Thyroid gland (tissue), 4 donors: ENCODE results near the gene SPC25. TPM values are rescaled to one million over a fixed set of nuclear protein-coding genes. Genes with fewer than 3 reads are reported as not detected.

ENCODE experiments used
- DNase-seq, 2 donors: peaks; one replicate each; pipeline ENCODE4 v3.0.0-alpha.2; 2019
- H3K27ac ChIP-seq, 3 donors: fragments of 200-600 bp; sonication (generic); 1 replicate in 2 of 3; 2 replicates in 1 of 3; pipeline ENCODE4 v1.5.1; 2016 to 2019; ENCODE audit warnings: mild to moderate bottlenecking in 1 of 3, moderate library complexity in 1 of 3
- H3K27me3 ChIP-seq: fragments of 200-600 bp; sonication (generic); one replicate; pipeline ENCODE4 v1.5.1; 2019
- H3K36me3 ChIP-seq, 2 donors: fragments of 200-600 bp; sonication (generic); one replicate each; pipeline ENCODE4 v1.5.1; 2016 to 2019
- H3K4me1 ChIP-seq, 2 donors: fragments of 200-600 bp; sonication (generic); one replicate each; pipeline ENCODE4 v1.5.1; 2017 to 2019
- H3K4me3 ChIP-seq, 3 donors: fragments of 200-600 bp; sonication (generic); replicated peaks in 1 of 3; 1 replicate in 2 of 3; 2 replicates in 1 of 3; pipeline ENCODE4 v1.5.1; 2016; ENCODE audit warnings: mild to moderate bottlenecking in 1 of 3
- H3K9me3 ChIP-seq: fragments of 200-600 bp; sonication (generic); one replicate; pipeline ENCODE4 v1.5.1; 2017
- CTCF ChIP-seq, 6 experiments: fragments of 200-600 bp in 3 of 6; fragments of 450-650 bp in 3 of 6; sonication (generic) in 3 of 6; IDR thresholded peaks; one replicate each; pipeline ENCODE4 v1.5.1; 2016 to 2019; ENCODE audit warnings: antibody characterized with exemption in 6 of 6, mild to moderate bottlenecking in 2 of 6, inconsistent platforms in 1 of 6, moderate library complexity in 1 of 6
- POLR2A ChIP-seq, 2 donors: fragments of 450-650 bp; IDR thresholded peaks; one replicate each; pipeline ENCODE4 v1.6.1; 2017; ENCODE audit warnings: antibody characterized with exemption in 2 of 2, mild to moderate bottlenecking in 2 of 2, moderate library complexity in 1 of 2
- WGBS, 2 donors: methylation state at CpG; one replicate each; pipeline ENCODE4 v1.1.5; 2017; 5-methylcytosine and 5-hydroxymethylcytosine counted together
- intact Hi-C: fragments of 100-400 bp; cut with DNase I; formaldehyde crosslinking; loops from one replicate; pipeline ENCODE4 v1.15.1; 2023
- total RNA-seq, 4 donors: library from RNA; depleted of rRNA; stranded (reverse); fragments of >200 nt; gene quantifications; one replicate each; pipeline ENCODE4 v1.2.3, GENCODE V29; 2016

Gene SPC25
- total RNA-seq, 4 donors from 2014 or later = 6.7 TPM; not detected in 3

- H3K36me3 ChIP-seq = no peaks in the 10 kb centered on the region
- WGBS, 2 donors = 76 to 86% methylated on average over 5 of the region's 5 CpGs
- no peaks in the 10 kb centered on the region for H3K27me3 ChIP-seq
- no peaks in the 10 kb centered on the region for H3K9me3 ChIP-seq
- intact Hi-C loops = no loop called here
- TF ChIP-seq POLR2A (IDR thresholded peaks at IDR 0.05) (no peak), CTCF (IDR thresholded peaks at IDR 0.05) (no peak)
- no peaks in the 10 kb centered on the region for H3K4me1 ChIP-seq
- H3K4me3 ChIP-seq = no peak within 1 kb of the TSS
- DNase-seq = no peak
- no peak within 1 kb of the TSS for H3K27ac ChIP-seq
These were observed 10.8 kb upstream of the SPC25 start, which contains the start of gene G6PC2 for GRCh38 chr2:168901003-168901402. G6PC2 (plus strand) TSS chr2:168901291; CDS start chr2:168901332, 41 bp downstream.

DNA sequence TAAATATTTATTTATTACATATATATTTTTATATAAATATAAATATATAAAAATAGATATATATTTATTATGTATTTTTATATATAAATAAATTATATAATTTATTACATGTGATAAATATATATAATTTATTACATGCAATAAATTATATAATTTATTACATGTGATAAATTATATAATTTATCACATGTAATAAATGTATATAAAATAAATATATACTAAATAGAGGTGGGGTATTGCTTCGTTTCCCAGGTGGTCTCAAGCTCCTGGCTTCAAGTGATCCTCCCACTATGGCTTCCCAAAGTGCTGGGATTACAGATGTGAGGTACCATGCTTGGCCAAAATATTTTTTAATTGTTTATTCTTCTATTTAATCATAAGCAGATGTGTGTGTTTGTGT, 7.2 kb upstream of the SPC25 start:
- Histone ChIP-seq H3K27me3 (no peaks in the 10 kb centered on the region), H3K27ac (no peak overlapping the region), H3K4me3 (no peak overlapping the region), H3K36me3 (no peaks in the 10 kb centered on the region), H3K9me3 (no peaks in the 10 kb centered on the region), H3K4me1 (no peaks in the 10 kb centered on the region)
- no peak for DNase-seq
- 87 to 90% methylated on average over 1 of the region's 1 CpG for WGBS, 2 donors
- TF ChIP-seq POLR2A (IDR thresholded peaks at IDR 0.05) (no peak), CTCF (IDR thresholded peaks at IDR 0.05) (no peak)
- intact Hi-C loops = no loop called here

DNA sequence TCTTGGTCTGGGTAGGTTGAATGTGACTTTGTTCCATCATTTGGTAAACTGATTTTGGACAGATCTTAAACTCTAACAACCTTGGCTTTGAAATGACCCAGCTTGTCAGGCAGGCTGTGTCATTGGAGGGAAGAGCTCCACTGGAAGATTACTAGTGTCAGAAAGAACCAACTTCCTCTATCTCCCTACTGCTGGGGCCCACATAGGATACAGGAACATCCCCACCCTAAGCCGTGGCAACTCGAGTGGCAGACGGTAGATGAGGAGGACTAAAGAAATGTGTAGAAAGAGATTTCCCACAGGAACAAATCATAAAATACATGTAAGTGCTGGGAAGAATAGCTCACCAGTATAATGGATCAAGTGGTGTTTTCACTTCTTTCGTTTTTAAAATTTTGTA, 6.6 kb upstream of the SPC25 start:
- no peaks in the 10 kb centered on the region for H3K4me1 ChIP-seq
- 62 to 81% methylated on average over 4 of the region's 4 CpGs for WGBS, 2 donors
- no peaks in the 10 kb centered on the region for H3K36me3 ChIP-seq
- H3K9me3 ChIP-seq = no peaks in the 10 kb centered on the region
- no peak overlapping the region for H3K27ac ChIP-seq
- H3K27me3 ChIP-seq = no peaks in the 10 kb centered on the region
- TF ChIP-seq POLR2A (IDR thresholded peaks at IDR 0.05) (no peak), CTCF (IDR thresholded peaks at IDR 0.05) (no peak)
- intact Hi-C loops = no loop called here
- no peak for DNase-seq
- no peak overlapping the region for H3K4me3 ChIP-seq

- Histone ChIP-seq H3K4me3 (no peak overlapping the region), H3K9me3 (no peaks in the 10 kb centered on the region), H3K36me3 (no peaks in the 10 kb centered on the region), H3K27ac (no peak overlapping the region), H3K4me1 (peaks cover 0 to 3% of the 10 kb centered on the region in 2 donors), H3K27me3 (no peaks in the 10 kb centered on the region)
- intact Hi-C loops = no loop called here
- TF ChIP-seq POLR2A (IDR thresholded peaks at IDR 0.05) (no peak), CTCF (IDR thresholded peaks at IDR 0.05) (no peak)
- DNase-seq = no peak
These were observed 5.5 kb upstream of the SPC25 start for GRCh38 chr2:168895771-168896170.

- Histone ChIP-seq H3K27ac (no peak overlapping the region), H3K9me3 (no peaks in the 10 kb centered on the region), H3K4me1 (peaks cover 0 to 11% of the 10 kb centered on the region in 2 donors), H3K36me3 (no peaks in the 10 kb centered on the region), H3K4me3 (no peak overlapping the region), H3K27me3 (no peaks in the 10 kb centered on the region)
- intact Hi-C loops = no loop called here
- TF ChIP-seq POLR2A (IDR thresholded peaks at IDR 0.05) = no peak
- no peak for TF ChIP-seq CTCF (IDR thresholded peaks at IDR 0.05)
- DNase-seq = no peak
These were observed 4.5 kb upstream of the SPC25 start for GRCh38 chr2:168894720-168895119.
